ENCODE data around the gene LAT. TPM values are rescaled to one million over a fixed set of nuclear protein-coding genes. Genes with fewer than 3 reads are reported as not detected.

The LAT gene
- total and polyA plus RNA-seq, 2 of the 13 experiments (the other 11 are each of a cell fraction or from before 2014, with no cell fraction given), result 2.0 to 3.0 TPM

DNA sequence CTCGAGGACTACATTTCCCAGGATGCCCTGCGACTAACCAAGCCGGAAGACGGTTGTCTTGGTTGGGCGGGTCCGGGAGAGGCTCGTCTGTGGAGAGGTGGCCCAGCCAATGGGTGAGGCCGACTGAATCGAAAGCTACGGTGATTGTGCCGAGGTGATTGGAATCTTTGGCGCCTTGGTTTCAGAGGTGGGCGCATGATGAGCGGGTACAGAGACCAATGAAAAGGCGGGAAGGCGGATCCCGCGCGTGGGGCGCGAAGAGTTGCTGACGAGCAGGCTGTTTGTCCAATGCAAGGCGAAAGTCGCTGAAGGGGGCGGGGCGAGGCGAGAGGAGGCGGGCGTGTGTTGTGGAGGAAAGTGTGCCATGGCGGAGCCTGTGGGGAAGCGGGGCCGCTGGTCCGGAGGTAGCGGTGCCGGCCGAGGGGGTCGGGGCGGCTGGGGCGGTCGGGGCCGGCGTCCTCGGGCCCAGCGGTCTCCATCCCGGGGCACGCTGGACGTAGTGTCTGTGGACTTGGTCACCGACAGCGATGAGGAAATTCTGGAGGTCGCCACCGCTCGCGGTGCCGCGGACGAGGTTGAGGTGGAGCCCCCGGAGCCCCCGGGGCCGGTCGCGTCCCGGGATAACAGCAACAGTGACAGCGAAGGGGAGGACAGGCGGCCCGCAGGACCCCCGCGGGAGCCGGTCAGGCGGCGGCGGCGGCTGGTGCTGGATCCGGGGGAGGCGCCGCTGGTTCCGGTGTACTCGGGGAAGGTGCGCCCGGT is 34.0 kb upstream of the LAT start, which contains the start of gene NFATC2IP (continued):
- TF ChIP-seq ETV6 (CRISPR knock-in tag; conservative IDR thresholded peaks at IDR 0.05) (no peak; the same call in 1 of the 2 replicates), IRX3 (CRISPR knock-in tag; IDR thresholded peaks at IDR 0.05; ENCODE audit: borderline replicate concordance, low read depth) (peak; percentile 69; the same call in 1 of the 2 replicates), KDM6A (CRISPR knock-in tag; IDR thresholded peaks at IDR 0.05; ENCODE audit: low read depth) (no peak), ZFP82 (CRISPR knock-in tag; IDR thresholded peaks at IDR 0.05; ENCODE audit: borderline replicate concordance) (no peak), ZMAT3 (CRISPR knock-in tag; conservative IDR thresholded peaks at IDR 0.05) (no peak; the same call in 1 of the 2 replicates), GFI1 (CRISPR knock-in tag; IDR thresholded peaks at IDR 0.05; ENCODE audit: borderline replicate concordance) (no peak), SSRP1 (CRISPR knock-in tag; IDR thresholded peaks at IDR 0.05) (no peak), TSC22D2 (CRISPR knock-in tag; IDR thresholded peaks at IDR 0.05; ENCODE audit: borderline replicate concordance) (peak; percentile 71), ZNF589 (CRISPR knock-in tag; conservative IDR thresholded peaks at IDR 0.05) (peak; percentile 40; the same call in 1 of the 2 replicates), EEA1 (CRISPR knock-in tag; IDR thresholded peaks at IDR 0.05; ENCODE audit: borderline replicate concordance) (no peak), ARID2 (CRISPR knock-in tag; IDR thresholded peaks at IDR 0.05; ENCODE audit: borderline replicate concordance) (0 out of 2 replicates have a peak, but pooled peaks have one; percentile 49), ZNF205 (CRISPR knock-in tag; IDR thresholded peaks at IDR 0.05) (no peak), PCBP2 (optimal IDR thresholded peaks at IDR 0.05; ENCODE audit: low read depth, low read length, poor library complexity, severe bottlenecking) (no peak), MATR3 (CRISPR knock-in tag; IDR thresholded peaks at IDR 0.05) (no peak), HOXA5 (CRISPR knock-in tag; IDR thresholded peaks at IDR 0.05) (no peak), SYNCRIP (IDR thresholded peaks at IDR 0.05; ENCODE audit: insufficient read depth, low read depth, low read length) (no peak), MXD4 (CRISPR knock-in tag; IDR thresholded peaks at IDR 0.05) (no peak), FOXM1 (CRISPR knock-in tag; IDR thresholded peaks at IDR 0.05) (no peak), HIVEP1 (CRISPR knock-in tag; IDR thresholded peaks at IDR 0.05) (no peak), BRD4 (CRISPR knock-in tag; IDR thresholded peaks at IDR 0.05) (peak; percentile 80; the same call in 1 of the 2 replicates)
- TF ChIP-seq, protein P1, sequence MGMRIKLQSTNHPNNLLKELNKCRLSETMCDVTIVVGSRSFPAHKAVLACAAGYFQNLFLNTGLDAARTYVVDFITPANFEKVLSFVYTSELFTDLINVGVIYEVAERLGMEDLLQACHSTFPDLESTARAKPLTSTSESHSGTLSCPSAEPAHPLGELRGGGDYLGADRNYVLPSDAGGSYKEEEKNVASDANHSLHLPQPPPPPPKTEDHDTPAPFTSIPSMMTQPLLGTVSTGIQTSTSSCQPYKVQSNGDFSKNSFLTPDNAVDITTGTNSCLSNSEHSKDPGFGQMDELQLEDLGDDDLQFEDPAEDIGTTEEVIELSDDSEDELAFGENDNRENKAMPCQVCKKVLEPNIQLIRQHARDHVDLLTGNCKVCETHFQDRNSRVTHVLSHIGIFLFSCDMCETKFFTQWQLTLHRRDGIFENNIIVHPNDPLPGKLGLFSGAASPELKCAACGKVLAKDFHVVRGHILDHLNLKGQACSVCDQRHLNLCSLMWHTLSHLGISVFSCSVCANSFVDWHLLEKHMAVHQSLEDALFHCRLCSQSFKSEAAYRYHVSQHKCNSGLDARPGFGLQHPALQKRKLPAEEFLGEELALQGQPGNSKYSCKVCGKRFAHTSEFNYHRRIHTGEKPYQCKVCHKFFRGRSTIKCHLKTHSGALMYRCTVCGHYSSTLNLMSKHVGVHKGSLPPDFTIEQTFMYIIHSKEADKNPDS (CRISPR knock-in tag; IDR thresholded peaks at IDR 0.05), result no peak
- TF ChIP-seq, protein P2, sequence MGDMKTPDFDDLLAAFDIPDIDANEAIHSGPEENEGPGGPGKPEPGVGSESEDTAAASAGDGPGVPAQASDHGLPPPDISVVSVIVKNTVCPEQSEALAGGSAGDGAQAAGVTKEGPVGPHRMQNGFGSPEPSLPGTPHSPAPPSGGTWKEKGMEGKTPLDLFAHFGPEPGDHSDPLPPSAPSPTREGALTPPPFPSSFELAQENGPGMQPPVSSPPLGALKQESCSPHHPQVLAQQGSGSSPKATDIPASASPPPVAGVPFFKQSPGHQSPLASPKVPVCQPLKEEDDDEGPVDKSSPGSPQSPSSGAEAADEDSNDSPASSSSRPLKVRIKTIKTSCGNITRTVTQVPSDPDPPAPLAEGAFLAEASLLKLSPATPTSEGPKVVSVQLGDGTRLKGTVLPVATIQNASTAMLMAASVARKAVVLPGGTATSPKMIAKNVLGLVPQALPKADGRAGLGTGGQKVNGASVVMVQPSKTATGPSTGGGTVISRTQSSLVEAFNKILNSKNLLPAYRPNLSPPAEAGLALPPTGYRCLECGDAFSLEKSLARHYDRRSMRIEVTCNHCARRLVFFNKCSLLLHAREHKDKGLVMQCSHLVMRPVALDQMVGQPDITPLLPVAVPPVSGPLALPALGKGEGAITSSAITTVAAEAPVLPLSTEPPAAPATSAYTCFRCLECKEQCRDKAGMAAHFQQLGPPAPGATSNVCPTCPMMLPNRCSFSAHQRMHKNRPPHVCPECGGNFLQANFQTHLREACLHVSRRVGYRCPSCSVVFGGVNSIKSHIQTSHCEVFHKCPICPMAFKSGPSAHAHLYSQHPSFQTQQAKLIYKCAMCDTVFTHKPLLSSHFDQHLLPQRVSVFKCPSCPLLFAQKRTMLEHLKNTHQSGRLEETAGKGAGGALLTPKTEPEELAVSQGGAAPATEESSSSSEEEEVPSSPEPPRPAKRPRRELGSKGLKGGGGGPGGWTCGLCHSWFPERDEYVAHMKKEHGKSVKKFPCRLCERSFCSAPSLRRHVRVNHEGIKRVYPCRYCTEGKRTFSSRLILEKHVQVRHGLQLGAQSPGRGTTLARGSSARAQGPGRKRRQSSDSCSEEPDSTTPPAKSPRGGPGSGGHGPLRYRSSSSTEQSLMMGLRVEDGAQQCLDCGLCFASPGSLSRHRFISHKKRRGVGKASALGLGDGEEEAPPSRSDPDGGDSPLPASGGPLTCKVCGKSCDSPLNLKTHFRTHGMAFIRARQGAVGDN (CRISPR knock-in tag; IDR thresholded peaks at IDR 0.05), result peak; percentile 79
- TF ChIP-seq, protein P3, sequence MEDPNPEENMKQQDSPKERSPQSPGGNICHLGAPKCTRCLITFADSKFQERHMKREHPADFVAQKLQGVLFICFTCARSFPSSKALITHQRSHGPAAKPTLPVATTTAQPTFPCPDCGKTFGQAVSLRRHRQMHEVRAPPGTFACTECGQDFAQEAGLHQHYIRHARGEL (CRISPR knock-in tag; IDR thresholded peaks at IDR 0.05), result no peak

Data from HepG2 (cell line).